IPS DF 6.9 (cell line): ENCODE results near the gene SPAG17.
"Not testable (repeated sequence)": the region's sequence is repeated elsewhere in the genome, so short reads cannot be mapped to it uniquely, and the experiment has no call there.

Experiments used
- DNase-seq: peaks from one replicate; pipeline ENCODE4 v3.0.0-alpha.2; 2013; ENCODE audit warnings: low read depth, low spot score
- H3K27ac ChIP-seq: one replicate; pipeline ENCODE4 v1.5.1; 2013; ENCODE audit warnings: low read length, control low read depth
- H3K27me3 ChIP-seq: 2 replicates; pipeline ENCODE4 v1.6.1; 2013; ENCODE audit warnings: mild to moderate bottlenecking, low read length; ENCODE audit not compliant: control insufficient read depth, insufficient read depth
- H3K36me3 ChIP-seq: 2 replicates; pipeline ENCODE4 v1.6.1; 2013; ENCODE audit warnings: low read length; ENCODE audit not compliant: control insufficient read depth, insufficient read depth
- H3K4me1 ChIP-seq: 2 replicates; pipeline ENCODE4 v1.6.1; 2013; ENCODE audit warnings: low read length; ENCODE audit not compliant: control insufficient read depth, insufficient read depth
- H3K4me3 ChIP-seq: 2 replicates; pipeline ENCODE4 v1.5.1; 2013; ENCODE audit warnings: mild to moderate bottlenecking, low read length
- H3K9me3 ChIP-seq: 2 replicates; pipeline ENCODE4 v1.6.1; 2013; ENCODE audit warnings: low read length, inconsistent platforms; ENCODE audit not compliant: control insufficient read depth, insufficient read depth
- WGBS: extraction: QIAGEN DNeasy Blood & Tissue Kit; methylation state at CpG from one replicate; pipeline ENCODE4 v1.1.7; 2013; ENCODE audit warnings: mixed read lengths, missing lambda C conversion rate; ENCODE audit not compliant: insufficient read length, insufficient coverage; 5-methylcytosine and 5-hydroxymethylcytosine counted together

The SPAG17 gene

GRCh38 chr1:117922717-117923116 is 262.3 kb downstream of the SPAG17 start:
- no CpG with 5 or more reads among the region's 7 CpGs for WGBS
- not testable (repeated sequence) for H3K9me3 ChIP-seq, DNase-seq, H3K4me1 ChIP-seq, H3K27ac ChIP-seq, H3K36me3 ChIP-seq, H3K4me3 ChIP-seq, H3K27me3 ChIP-seq

- no peak for DNase-seq
- WGBS, result no CpG with 5 or more reads among the region's 2 CpGs
- H3K4me3 ChIP-seq, result no peak overlapping the region
- H3K4me1 ChIP-seq, result no peaks in the 10 kb centered on the region
- H3K36me3 ChIP-seq, result no peaks in the 10 kb centered on the region
- H3K9me3 ChIP-seq, result no peaks in the 10 kb centered on the region
- H3K27me3 ChIP-seq, result no peaks in the 10 kb centered on the region
- H3K27ac ChIP-seq, result no peak overlapping the region
Measured at GRCh38 chr1:117921991-117922390, 263.0 kb downstream of the SPAG17 start.

- no peak overlapping the region for H3K27ac ChIP-seq
- H3K4me3 ChIP-seq, result no peak overlapping the region
- no peak for DNase-seq
- no peaks in the 10 kb centered on the region for H3K27me3 ChIP-seq
- no peaks in the 10 kb centered on the region for H3K4me1 ChIP-seq
- H3K9me3 ChIP-seq, result no peaks in the 10 kb centered on the region
- no peaks in the 10 kb centered on the region; the same call in 1 of the 2 replicates for H3K36me3 ChIP-seq
Measured at GRCh38 chr1:117919376-117919775, 265.7 kb downstream of the SPAG17 start.

GRCh38 chr1:117911051-117911450 is 274.0 kb downstream of the SPAG17 start:
- no peak overlapping the region for H3K27ac ChIP-seq
- H3K4me1 ChIP-seq, result no peaks in the 10 kb centered on the region
- no peaks in the 10 kb centered on the region for H3K27me3 ChIP-seq
- no peaks in the 10 kb centered on the region for H3K9me3 ChIP-seq
- H3K4me3 ChIP-seq, result no peak overlapping the region
- no peak for DNase-seq
- H3K36me3 ChIP-seq, result no peaks in the 10 kb centered on the region; the same call in 1 of the 2 replicates

- no peaks in the 10 kb centered on the region for H3K4me1 ChIP-seq
- DNase-seq, result no peak
- no peak overlapping the region for H3K27ac ChIP-seq
- no peak overlapping the region for H3K4me3 ChIP-seq
- WGBS, result no CpG with 5 or more reads among the region's 2 CpGs
- no peaks in the 10 kb centered on the region for H3K36me3 ChIP-seq
- no peaks in the 10 kb centered on the region for H3K27me3 ChIP-seq
- H3K9me3 ChIP-seq, result no peaks in the 10 kb centered on the region
Measured at GRCh38 chr1:117905019-117905418, 280.0 kb downstream of the SPAG17 start.

- no peaks in the 10 kb centered on the region for H3K9me3 ChIP-seq
- H3K4me3 ChIP-seq, result no peak overlapping the region
- no peak for DNase-seq
- no peaks in the 10 kb centered on the region for H3K4me1 ChIP-seq
- no peak overlapping the region for H3K27ac ChIP-seq
- H3K36me3 ChIP-seq, result no peaks in the 10 kb centered on the region
- WGBS, result no CpG with 5 or more reads among the region's 3 CpGs
- H3K27me3 ChIP-seq, result no peaks in the 10 kb centered on the region
Measured at GRCh38 chr1:117904485-117904884, 280.5 kb downstream of the SPAG17 start.
